Esophagus muscularis mucosa (tissue), 4 donors: ENCODE results near the gene TOR1B. TPM values are rescaled to one million over a fixed set of nuclear protein-coding genes. Genes with fewer than 3 reads are reported as not detected.
"Not testable (repeated sequence)": the region's sequence is repeated elsewhere in the genome, so short reads cannot be mapped to it uniquely, and the experiment has no call there.

Experiments
- DNase-seq: peaks from one replicate; pipeline ENCODE4 v3.0.0-alpha.2; 2017; ENCODE audit errors: extremely low spot score
- H3K27ac ChIP-seq, 4 donors: fragments of 200-600 bp; sonication (generic); replicated peaks in 1 of 4; 1 replicate in 3 of 4; 2 replicates in 1 of 4; pipeline ENCODE4 v1.5.1; 2016 to 2019; ENCODE audit warnings: mild to moderate bottlenecking in 1 of 4
- H3K27me3 ChIP-seq, 4 donors: fragments of 200-600 bp; sonication (generic); one replicate each; pipeline versions ENCODE4 v1.5.1 to v1.6.0; 2016 to 2019
- H3K36me3 ChIP-seq, 4 donors: fragments of 200-600 bp; sonication (generic); one replicate each; pipeline ENCODE4 v1.5.1; 2016 to 2019
- H3K4me1 ChIP-seq, 4 donors: fragments of 200-600 bp; sonication (generic); one replicate each; pipeline ENCODE4 v1.5.1; 2016 to 2019
- H3K4me3 ChIP-seq, 4 donors: fragments of 200-600 bp; sonication (generic); 1 replicate in 2 of 4; 2 replicates in 2 of 4; pipeline ENCODE4 v1.5.1; 2016 to 2019; ENCODE audit warnings: mild to moderate bottlenecking in 4 of 4, moderate library complexity in 1 of 4
- H3K9me3 ChIP-seq, 4 donors: fragments of 200-600 bp; sonication (generic); 1 replicate in 3 of 4; 2 replicates in 1 of 4; pipeline ENCODE4 v1.5.1; 2016 to 2019
- EP300 ChIP-seq: sonication (generic); formaldehyde crosslinking; IDR thresholded peaks from one replicate; pipeline ENCODE4 v1.6.1; 2017; ENCODE audit warnings: antibody characterized with exemption
- POLR2A ChIP-seq: fragments of 450-650 bp; IDR thresholded peaks from one replicate; pipeline ENCODE4 v1.6.1; 2017; ENCODE audit warnings: antibody characterized with exemption, moderate library complexity, mild to moderate bottlenecking, low read depth
- POLR2AphosphoS5 ChIP-seq, 2 donors: sonication (generic); formaldehyde crosslinking; IDR thresholded peaks; one replicate each; pipeline ENCODE4 v1.6.1; 2017; ENCODE audit warnings: antibody characterized with exemption in 2 of 2
- WGBS: methylation state at CpG from one replicate; pipeline ENCODE4 v1.1.5; 2018; 5-methylcytosine and 5-hydroxymethylcytosine counted together
- intact Hi-C: fragments of 100-400 bp; cut with DNase I; formaldehyde crosslinking; loops from one replicate; pipeline ENCODE4 v1.15.1; 2023
- total RNA-seq, 4 donors: library from RNA; depleted of rRNA; stranded (reverse); fragments of >200 nt; gene quantifications; one replicate each; pipeline versions ENCODE4 v1.1.0 to v1.2.1, GENCODE V29; 2016
- TF ChIP-seq, protein P1 (sequence below), 3 experiments: fragments of 200-600 bp in 2 of 3; fragments of 450-650 bp in 1 of 3; sonication (generic) in 2 of 3; IDR thresholded peaks; one replicate each; pipeline ENCODE4 v1.5.1; 2017 to 2019; ENCODE audit warnings: antibody characterized with exemption in 3 of 3, mild to moderate bottlenecking in 2 of 3, moderate library complexity in 1 of 3

The TOR1B gene
- total RNA-seq, 4 donors from 2014 or later, result 24.5 to 29.0 (median 26.0) TPM

- Histone ChIP-seq H3K4me3 (no peak overlapping the region), H3K4me1 (peaks cover 7 to 25% (median 17%) of the 10 kb centered on the region in 4 donors)
Measured at GRCh38 chr9:129781131-129781530, 21.9 kb upstream of the TOR1B start.

DNA sequence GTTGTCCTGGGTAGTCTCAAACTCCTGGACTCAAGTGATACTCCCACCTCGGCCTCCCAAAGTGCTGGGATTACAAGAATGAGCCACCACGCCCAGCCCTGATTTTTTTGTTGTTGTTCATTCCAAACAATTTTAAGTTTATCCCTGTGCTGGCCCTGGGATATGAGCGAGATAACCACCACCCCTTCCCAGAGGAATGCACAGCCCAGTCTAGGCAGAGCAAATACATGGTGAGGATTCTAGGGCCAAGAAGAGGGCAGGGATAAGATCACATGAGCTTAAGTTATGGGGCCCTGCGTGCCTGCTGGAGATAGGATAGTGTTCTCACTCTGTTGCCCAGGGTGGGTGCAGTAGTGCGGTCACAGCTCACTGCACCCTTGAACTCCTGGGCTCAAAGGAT lies 21.0 kb upstream of the TOR1B start:
- H3K36me3 ChIP-seq, result no peaks in the 10 kb centered on the region
- no peak overlapping the region for H3K4me3 ChIP-seq
- no peak overlapping the region for H3K27ac ChIP-seq
- intact Hi-C loops, result loop anchor here (2.0 kb wide), 2 partner anchors 43 to 139 kb away; partner anchors contain the start of gene ASB6
- no peaks in the 10 kb centered on the region for H3K9me3 ChIP-seq
- 71% methylated on average over 5 of the region's 5 CpGs for WGBS
- H3K27me3 ChIP-seq, result no peaks in the 10 kb centered on the region
- no peak for TF ChIP-seq POLR2AphosphoS5 (IDR thresholded peaks at IDR 0.05)
- no peak for TF ChIP-seq POLR2A
- no peak for TF ChIP-seq EP300
- peaks cover 7 to 18% (median 10%) of the 10 kb centered on the region in 4 donors for H3K4me1 ChIP-seq
- no peak for DNase-seq

More at GRCh38 chr9:129781131-129781530, 21.9 kb upstream of the TOR1B start:
- no peak for TF ChIP-seq EP300
- no peak for TF ChIP-seq POLR2A
- TF ChIP-seq POLR2AphosphoS5 (IDR thresholded peaks at IDR 0.05), result no peak
- TF ChIP-seq, protein P1, sequence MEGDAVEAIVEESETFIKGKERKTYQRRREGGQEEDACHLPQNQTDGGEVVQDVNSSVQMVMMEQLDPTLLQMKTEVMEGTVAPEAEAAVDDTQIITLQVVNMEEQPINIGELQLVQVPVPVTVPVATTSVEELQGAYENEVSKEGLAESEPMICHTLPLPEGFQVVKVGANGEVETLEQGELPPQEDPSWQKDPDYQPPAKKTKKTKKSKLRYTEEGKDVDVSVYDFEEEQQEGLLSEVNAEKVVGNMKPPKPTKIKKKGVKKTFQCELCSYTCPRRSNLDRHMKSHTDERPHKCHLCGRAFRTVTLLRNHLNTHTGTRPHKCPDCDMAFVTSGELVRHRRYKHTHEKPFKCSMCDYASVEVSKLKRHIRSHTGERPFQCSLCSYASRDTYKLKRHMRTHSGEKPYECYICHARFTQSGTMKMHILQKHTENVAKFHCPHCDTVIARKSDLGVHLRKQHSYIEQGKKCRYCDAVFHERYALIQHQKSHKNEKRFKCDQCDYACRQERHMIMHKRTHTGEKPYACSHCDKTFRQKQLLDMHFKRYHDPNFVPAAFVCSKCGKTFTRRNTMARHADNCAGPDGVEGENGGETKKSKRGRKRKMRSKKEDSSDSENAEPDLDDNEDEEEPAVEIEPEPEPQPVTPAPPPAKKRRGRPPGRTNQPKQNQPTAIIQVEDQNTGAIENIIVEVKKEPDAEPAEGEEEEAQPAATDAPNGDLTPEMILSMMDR (IDR thresholded peaks at IDR 0.05), result no peak
- Histone ChIP-seq H3K27ac (no peak overlapping the region), H3K27me3 (no peaks in the 10 kb centered on the region), H3K9me3 (no peaks in the 10 kb centered on the region), H3K36me3 (no peaks in the 10 kb centered on the region)
- intact Hi-C loops, result no loop called here
- DNase-seq, result no peak
- 77% methylated on average over 8 of the region's 8 CpGs for WGBS

DNA sequence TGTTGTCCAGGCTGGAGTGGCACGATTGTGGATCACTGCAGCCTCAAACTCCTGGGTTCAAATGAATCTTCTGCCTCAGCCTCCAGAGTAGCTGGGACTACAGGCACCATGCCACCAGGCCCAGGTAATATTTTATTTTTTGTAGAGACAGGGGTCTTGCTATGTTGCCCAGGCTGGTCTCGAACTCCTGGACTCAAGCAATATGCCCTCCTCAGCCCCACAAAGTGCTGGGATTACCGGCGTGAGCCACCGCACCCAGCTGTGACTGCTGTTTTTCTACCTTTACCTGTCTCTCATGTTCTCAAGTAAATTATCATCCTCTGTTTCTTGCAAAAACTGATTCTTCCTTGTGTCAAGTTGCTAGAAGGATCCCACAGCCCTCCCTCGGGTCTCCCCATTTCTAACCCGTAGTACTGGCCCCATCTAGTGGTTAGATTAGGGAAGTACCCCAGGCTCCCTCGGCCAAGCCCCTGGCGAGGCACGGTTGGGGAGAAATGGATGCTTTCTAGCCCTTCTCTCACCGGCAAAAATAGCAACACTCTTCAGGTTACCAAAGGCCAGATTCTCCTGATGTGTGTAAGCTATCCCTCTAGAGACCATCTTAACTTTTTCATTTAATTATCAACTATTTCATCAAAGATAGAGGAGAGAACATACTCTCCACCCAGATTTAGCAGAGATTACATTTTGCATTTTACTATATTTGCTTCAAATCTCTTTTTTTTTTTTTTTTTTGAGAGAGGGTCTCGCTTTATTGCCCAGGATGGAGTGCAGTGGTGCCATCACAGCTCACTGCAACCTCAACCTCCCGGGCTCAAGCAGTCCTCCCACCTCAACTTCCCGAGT lies 19.2 kb upstream of the TOR1B start:
- intact Hi-C loops, result loop anchor here (2.0 kb wide), 2 partner anchors 45 to 141 kb away; partner anchors contain the start of gene ASB6
- TF ChIP-seq, protein P1 (IDR thresholded peaks at IDR 0.05), result peak; percentile 94 to 98 (median 95)
- TF ChIP-seq POLR2AphosphoS5 (IDR thresholded peaks at IDR 0.05), result peak in 1 of 2 donors; percentile 40
- TF ChIP-seq POLR2A, result no peak
- Histone ChIP-seq H3K27me3 (peaks cover 0 to 11% (median 0%) of the 10 kb centered on the region in 4 donors), H3K9me3 (no peaks in the 10 kb centered on the region), H3K4me1 (peaks cover 0 to 6% (median 0%) of the 10 kb centered on the region in 4 donors), H3K36me3 (no peaks in the 10 kb centered on the region), H3K27ac (no peak overlapping the region), H3K4me3 (no peak overlapping the region)
- peak; percentile 94 for DNase-seq
- WGBS, result 35% methylated on average over 14 of the region's 14 CpGs

DNA sequence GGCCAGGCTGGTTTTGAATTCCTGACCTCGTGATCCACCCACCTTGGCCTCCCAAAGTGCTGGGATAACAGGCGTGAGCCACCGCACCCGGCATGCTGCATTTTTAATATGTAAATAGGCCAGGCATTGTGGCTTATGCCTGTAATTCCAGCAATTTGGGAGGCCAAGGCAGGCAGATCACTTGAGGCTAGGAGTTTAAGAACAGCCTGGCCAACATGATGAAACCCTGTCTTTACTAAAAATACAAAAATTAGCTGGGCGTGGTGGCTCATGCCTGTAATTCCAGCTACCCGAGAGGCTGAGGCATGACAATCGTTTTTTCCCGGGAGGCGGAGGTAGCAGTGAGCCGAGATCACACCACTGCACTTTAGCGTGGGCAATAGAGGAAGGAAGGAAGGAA lies 18.0 kb upstream of the TOR1B start:
- peaks cover 0 to 11% (median 0%) of the 10 kb centered on the region in 4 donors for H3K27me3 ChIP-seq
- intact Hi-C loops, result loop anchor here (5.0 kb wide), 1 partner anchor 653 kb away; no protein-coding TSS in a partner anchor

DNA sequence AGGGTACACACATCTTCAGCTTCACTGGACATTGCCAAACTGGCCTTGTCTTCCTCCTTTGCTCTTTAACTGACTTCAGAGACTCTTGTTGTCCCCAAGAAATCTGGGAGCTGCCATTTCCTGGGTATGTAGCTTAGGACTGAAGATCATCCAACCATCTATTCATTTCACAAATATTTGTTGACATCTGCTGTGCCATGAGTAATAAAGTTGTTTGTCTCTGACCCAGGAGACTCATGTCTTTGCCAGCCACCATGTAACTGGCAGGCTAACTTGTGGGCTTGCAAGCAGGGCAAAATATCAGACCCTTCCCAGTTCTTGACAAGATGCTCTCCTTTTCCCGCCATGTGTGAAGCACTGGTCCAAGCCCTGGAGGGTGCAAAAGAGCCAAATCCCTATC lies 17.1 kb upstream of the TOR1B start:
- intact Hi-C loops, result loop anchor here (5.0 kb wide), 1 partner anchor 654 kb away; no protein-coding TSS in a partner anchor

More for the DNA sequence above, 18.0 kb upstream of the TOR1B start:
- H3K4me1 ChIP-seq, H3K27ac ChIP-seq, DNase-seq, H3K9me3 ChIP-seq, H3K4me3 ChIP-seq, H3K36me3 ChIP-seq: not testable (repeated sequence)
- 72% methylated on average over 11 of the region's 11 CpGs for WGBS

More for the DNA sequence above, 17.1 kb upstream of the TOR1B start:
- Histone ChIP-seq H3K27me3 (peaks cover 0 to 11% (median 0%) of the 10 kb centered on the region in 4 donors), H3K36me3 (no peaks in the 10 kb centered on the region), H3K9me3 (no peaks in the 10 kb centered on the region), H3K4me3 (no peak overlapping the region), H3K27ac (no peak overlapping the region), H3K4me1 (peaks cover 0 to 13% (median 3%) of the 10 kb centered on the region in 4 donors)
- TF ChIP-seq, protein P1 (IDR thresholded peaks at IDR 0.05), result no peak
- TF ChIP-seq EP300, result no peak
- no peak for TF ChIP-seq POLR2AphosphoS5 (IDR thresholded peaks at IDR 0.05)
- 80% methylated on average over 1 of the region's 1 CpG for WGBS
- DNase-seq, result no peak
